IMR-90 (cell line): ENCODE data around the gene DNM3. TPM values are rescaled to one million over a fixed set of nuclear protein-coding genes. Genes with fewer than 3 reads are reported as not detected.

Experiments
- ATAC-seq: fragments of 200-7000 bp; cut with Tn5 transposase; 2 replicates; pipeline ENCODE4 v1.9.1; 2020; ENCODE audit warnings: low read depth, mild to moderate bottlenecking, moderate library complexity
- BruUV-seq: library from RNA; stranded (reverse); fragments of 400-500 nt; replicated peaks from 2 replicates; lab custom pipeline; 2021; lab: Mats Ljungman, UMichigan
- CTCF ChIA-PET: fragments of 300-600 bp; formaldehyde crosslinking; extraction: SDS; loops from one replicate; lab custom pipeline; 2021; ENCODE audit warnings: antibody characterized with exemption; lab: Yijun Ruan, JAX
- POLR2A ChIA-PET: fragments of 300-600 bp; sonication (Branson Sonifier 250); formaldehyde crosslinking; loops from one replicate; lab custom pipeline; 2022; ENCODE audit warnings: antibody characterized with exemption; ENCODE audit not compliant: unreplicated experiment; lab: Charles Lee
- DNase-seq: peaks from one replicate; pipeline ENCODE4 v3.0.0; 2013
- H2AFZ ChIP-seq: replicated peaks from 2 replicates; pipeline ENCODE3; 2013; ENCODE audit warnings: low read length, mild to moderate bottlenecking; ENCODE audit not compliant: poor library complexity
- H2AK5ac ChIP-seq: 2 replicates; pipeline ENCODE4 v1.6.1; 2013; ENCODE audit warnings: low read depth, low read length, inconsistent platforms
- H2AK9ac ChIP-seq: replicated peaks from 2 replicates; pipeline ENCODE3; 2013; ENCODE audit warnings: mild to moderate bottlenecking, low read depth, low read length, moderate library complexity; ENCODE audit not compliant: poor library complexity
- H2BK120ac ChIP-seq: 2 replicates; pipeline ENCODE4 v1.6.1; 2013; ENCODE audit warnings: low read depth, low read length, inconsistent platforms
- H2BK15ac ChIP-seq: 3 replicates; pipeline ENCODE4 v1.6.1; 2013; ENCODE audit warnings: low read depth, low read length, inconsistent platforms
- H2BK20ac ChIP-seq: 2 replicates; pipeline ENCODE4 v1.6.1; 2013; ENCODE audit warnings: low read depth, mild to moderate bottlenecking, inconsistent platforms, low read length, moderate library complexity
- H2BK5ac ChIP-seq: 2 replicates; pipeline ENCODE4 v1.6.1; 2013; ENCODE audit warnings: mild to moderate bottlenecking, low read depth, low read length, inconsistent platforms; ENCODE audit not compliant: poor library complexity, severe bottlenecking
- H3K14ac ChIP-seq: replicated peaks from 2 replicates; pipeline ENCODE4 v1.6.1; 2013; ENCODE audit warnings: low read depth, low read length, inconsistent platforms
- H3K18ac ChIP-seq: 2 replicates; pipeline ENCODE4 v1.6.1; 2013; ENCODE audit warnings: low read depth, low read length, control low read depth
- H3K23ac ChIP-seq: 2 replicates; pipeline ENCODE4 v1.6.1; 2013; ENCODE audit warnings: low read depth, low read length, inconsistent platforms
- H3K27ac ChIP-seq: 2 replicates; pipeline ENCODE4 v1.5.1; 2013; ENCODE audit warnings: mild to moderate bottlenecking, control low read depth, low read length; ENCODE audit not compliant: insufficient read depth
- H3K27me3 ChIP-seq: 2 replicates; pipeline ENCODE4 v1.6.1; 2013; ENCODE audit warnings: low read length; ENCODE audit not compliant: control insufficient read depth, insufficient read depth
- H3K36me3 ChIP-seq: 2 replicates; pipeline ENCODE4 v1.6.1; 2013; ENCODE audit warnings: low read length, mixed read lengths; ENCODE audit not compliant: control insufficient read depth, insufficient read depth
- H3K4ac ChIP-seq: 2 replicates; pipeline ENCODE4 v1.6.1; 2013; ENCODE audit warnings: low read depth, low read length, inconsistent platforms
- H3K4me1 ChIP-seq: 2 replicates; pipeline ENCODE4 v1.6.1; 2013; ENCODE audit warnings: low read length, mixed read lengths; ENCODE audit not compliant: control insufficient read depth, insufficient read depth
- H3K4me2 ChIP-seq: 2 replicates; pipeline ENCODE4 v1.6.1; 2013; ENCODE audit warnings: low read depth, mild to moderate bottlenecking, control low read depth, low read length, moderate library complexity
- H3K4me3 ChIP-seq: 2 replicates; pipeline ENCODE4 v1.5.1; 2013; ENCODE audit warnings: low read depth, mild to moderate bottlenecking, control low read depth, low read length, moderate library complexity; ENCODE audit not compliant: insufficient read depth
- H3K56ac ChIP-seq: 2 replicates; pipeline ENCODE4 v1.6.1; 2013; ENCODE audit warnings: low read length, inconsistent platforms; ENCODE audit not compliant: insufficient read depth; ENCODE audit errors: extremely low read depth
- H3K79me1 ChIP-seq, 2 experiments: 2 replicates each; pipeline ENCODE4 v1.6.1; 2013; ENCODE audit warnings: low read length in 2 of 2, inconsistent platforms in 1 of 2, low read depth in 1 of 2
- H3K9ac ChIP-seq: 2 replicates; pipeline ENCODE4 v1.6.1; 2013; ENCODE audit warnings: low read depth, low read length, control low read depth
- H3K9me1 ChIP-seq: 2 replicates; pipeline ENCODE4 v1.6.1; 2013; ENCODE audit warnings: low read length, inconsistent platforms; ENCODE audit not compliant: insufficient read depth
- H3K9me3 ChIP-seq: 2 replicates; pipeline ENCODE4 v1.6.1; 2013; ENCODE audit warnings: low read length; ENCODE audit not compliant: control insufficient read depth, insufficient read depth
- H4K20me1 ChIP-seq: 2 replicates; pipeline ENCODE4 v1.6.1; 2013; ENCODE audit warnings: low read length, inconsistent platforms; ENCODE audit not compliant: insufficient read depth
- H4K5ac ChIP-seq: 2 replicates; pipeline ENCODE4 v1.6.1; 2013; ENCODE audit warnings: mild to moderate bottlenecking, low read depth, low read length, control low read depth
- H4K8ac ChIP-seq, 2 experiments: 2 replicates each; pipeline ENCODE4 v1.6.1; 2013; ENCODE audit warnings: low read depth in 2 of 2, low read length in 2 of 2, control low read depth in 1 of 2, inconsistent platforms in 1 of 2
- H4K91ac ChIP-seq: 2 replicates; pipeline ENCODE4 v1.6.1; 2013; ENCODE audit warnings: low read depth, low read length, inconsistent platforms; ENCODE audit not compliant: insufficient read depth
- BHLHE40 ChIP-seq: fragments of 150-350 bp; IDR thresholded peaks from 2 replicates; pipeline ENCODE4 v1.6.1; 2016; ENCODE audit warnings: mild to moderate bottlenecking, low read depth, low read length
- CEBPB ChIP-seq: IDR thresholded peaks from 2 replicates; pipeline ENCODE4 v1.6.1; 2012; ENCODE audit warnings: low read depth, low read length, improper control_type of control experiment
- CHD1 ChIP-seq: IDR thresholded peaks from 2 replicates; pipeline ENCODE4 v1.6.1; 2012; ENCODE audit warnings: low read depth, low read length, improper control_type of control experiment
- CTCF ChIP-seq: conservative IDR thresholded peaks from 2 replicates; pipeline ENCODE4 v1.5.1; 2012; ENCODE audit warnings: mild to moderate bottlenecking, low read depth, low read length, improper control_type of control experiment
- ELK1 ChIP-seq: fragments of 150-350 bp; IDR thresholded peaks from 2 replicates; pipeline ENCODE4 v1.6.1; 2016; ENCODE audit warnings: low read depth, mild to moderate bottlenecking, low read length, moderate library complexity, borderline replicate concordance
- FOS ChIP-seq: fragments of 150-350 bp; IDR thresholded peaks from 2 replicates; pipeline ENCODE4 v1.6.1; 2016; ENCODE audit warnings: low read depth, low read length
- MAFK ChIP-seq: IDR thresholded peaks from 2 replicates; pipeline ENCODE4 v1.6.1; 2012; ENCODE audit warnings: low read depth, low read length, improper control_type of control experiment
- MAZ ChIP-seq: IDR thresholded peaks from 2 replicates; pipeline ENCODE4 v1.6.1; 2012; ENCODE audit warnings: low read depth, mild to moderate bottlenecking, low read length, improper control_type of control experiment, moderate library complexity, borderline replicate concordance
- MXI1 ChIP-seq: IDR thresholded peaks from 2 replicates; pipeline ENCODE4 v1.6.1; 2012; ENCODE audit warnings: low read depth, mild to moderate bottlenecking, low read length, moderate library complexity, borderline replicate concordance
- NFE2L2 ChIP-seq: fragments of 150-350 bp; IDR thresholded peaks from 2 replicates; pipeline ENCODE4 v1.6.1; 2016; ENCODE audit warnings: low read depth, mild to moderate bottlenecking, low read length
- POLR2A ChIP-seq: IDR thresholded peaks from 2 replicates; pipeline ENCODE4 v1.6.1; 2012; ENCODE audit warnings: mild to moderate bottlenecking, low read depth, low read length
- RAD21 ChIP-seq: IDR thresholded peaks from 2 replicates; pipeline ENCODE4 v1.6.1; 2012; ENCODE audit warnings: low read length, improper control_type of control experiment
- RCOR1 ChIP-seq: IDR thresholded peaks from 2 replicates; pipeline ENCODE4 v1.6.1; 2012; ENCODE audit warnings: mild to moderate bottlenecking, low read length, improper control_type of control experiment; ENCODE audit not compliant: insufficient replicate concordance
- RFX5 ChIP-seq: IDR thresholded peaks from 2 replicates; pipeline ENCODE4 v1.8.0; 2012; ENCODE audit warnings: low read depth, mild to moderate bottlenecking, low read length, moderate library complexity
- SMC3 ChIP-seq: fragments of 150-350 bp; IDR thresholded peaks from 2 replicates; pipeline ENCODE4 v1.6.1; 2016; ENCODE audit warnings: low read depth, mild to moderate bottlenecking, antibody characterized with exemption, low read length, moderate library complexity
- USF2 ChIP-seq: fragments of 150-350 bp; IDR thresholded peaks from 2 replicates; pipeline ENCODE4 v1.6.1; 2017; ENCODE audit warnings: mild to moderate bottlenecking, antibody characterized with exemption, low read length, low read depth
- WGBS, 2 experiments: methylation state at CpG; one replicate each; pipeline versions ENCODE4 v1.1.5 to v1.1.7; 2013; ENCODE audit warnings: missing lambda C conversion rate in 2 of 2; ENCODE audit not compliant: insufficient read length in 1 of 2; ENCODE audit errors: extremely low coverage in 2 of 2; 5-methylcytosine and 5-hydroxymethylcytosine counted together
- dilution Hi-C: fragments of 300-500 bp; cut with HindIII; formaldehyde crosslinking; loops from one replicate; pipeline ENCODE4 v1.14.3; 2018; ENCODE audit warnings: low sequenced_read_pairs; ENCODE audit not compliant: unreplicated experiment
- in situ Hi-C: fragments of 300-500 bp; cut with MboI; formaldehyde crosslinking; loops from 3 replicates; pipeline ENCODE4 v1.14.3; 2019; ENCODE audit warnings: low sequenced_read_pairs, inconsistent platforms, mixed read lengths
- intact Hi-C: fragments of 100-400 bp; cut with micrococcal nuclease; formaldehyde crosslinking; loops from 2 replicates; pipeline ENCODE4 v1.10.0; 2022
- polyA plus RNA-seq, 3 experiments: library from polyadenylated mRNA; depleted of rRNA; stranded (reverse); fragments of >200 nt; gene quantifications; 2 replicates each; pipeline ENCODE4 v1.2.3, GENCODE V29; 2012; ENCODE audit warnings: low replicate concordance in 1 of 3
- total RNA-seq: library from RNA; depleted of rRNA; stranded (reverse); fragments of >200 nt; gene quantifications from 2 replicates; pipeline ENCODE4 v1.2.3, GENCODE V29; 2012

The DNM3 gene
- total and polyA plus RNA-seq, 2 of the 4 experiments (the other 2 are of a cell fraction): 0.36 TPM

GRCh38 chr1:172117800-172118199 is 276.5 kb downstream of the DNM3 start:
- ChIA-PET CTCF (no interaction called here), POLR2A (no interaction called here)
- intact Hi-C loops: no loop called here
- H3K27me3 ChIP-seq: no peaks in the 10 kb centered on the region
- in situ Hi-C loops: no loop called here
- peaks cover 2% of the 10 kb centered on the region; the same call in 1 of the 2 replicates for H3K4me1 ChIP-seq
- H4K20me1 ChIP-seq: no peaks in the 10 kb centered on the region
- TF ChIP-seq RAD21: no peak
- no peak for TF ChIP-seq FOS
- no peak for TF ChIP-seq RCOR1
- no peak for TF ChIP-seq POLR2A
- no peak for TF ChIP-seq RFX5
- TF ChIP-seq CHD1: no peak
- no peak for TF ChIP-seq MAFK
- no peak for TF ChIP-seq USF2
- TF ChIP-seq ELK1: no peak
- no peak for TF ChIP-seq NFE2L2
- no peak for TF ChIP-seq MXI1
- no peak for TF ChIP-seq BHLHE40
- no peak for TF ChIP-seq CTCF
- TF ChIP-seq CEBPB: no peak
- TF ChIP-seq SMC3: no peak
- TF ChIP-seq MAZ: no peak
- H3K56ac ChIP-seq: no peak overlapping the region
- H3K9ac ChIP-seq: no peak overlapping the region
- no peak overlapping the region for H4K5ac ChIP-seq
- BruUV-seq: no TSS peak
- no peaks in the 10 kb centered on the region for H3K9me3 ChIP-seq
- H3K36me3 ChIP-seq: no peaks in the 10 kb centered on the region
- WGBS, 2 experiments: no CpG with 5 or more reads among the region's 1 CpG
- no peak overlapping the region for H2BK5ac ChIP-seq
- H2AK9ac ChIP-seq: no peak overlapping the region
- H3K18ac ChIP-seq: no peak overlapping the region
- no peak overlapping the region for H2AFZ ChIP-seq
- no peak overlapping the region for H2BK20ac ChIP-seq
- no peaks in the 10 kb centered on the region for H3K9me1 ChIP-seq
- H3K27ac ChIP-seq: no peak overlapping the region
- no peak overlapping the region for H3K4ac ChIP-seq
- dilution Hi-C loops: no loop called here
- no peak overlapping the region for H3K14ac ChIP-seq
- no peak overlapping the region for H3K4me3 ChIP-seq
- no peak for ATAC-seq
- H2BK15ac ChIP-seq: no peak overlapping the region
- H4K91ac ChIP-seq: no peak overlapping the region
- DNase-seq: no peak
- no peak overlapping the region for H2AK5ac ChIP-seq
- no peaks in the 10 kb centered on the region for H3K79me1 ChIP-seq
- no peak overlapping the region for H2BK120ac ChIP-seq
- no peak overlapping the region for H3K4me2 ChIP-seq
- no peak overlapping the region for H3K23ac ChIP-seq
- no peak overlapping the region for H4K8ac ChIP-seq
